Measurements from ENCODE around the gene TIGD3.

TIGD3 gene

DNA sequence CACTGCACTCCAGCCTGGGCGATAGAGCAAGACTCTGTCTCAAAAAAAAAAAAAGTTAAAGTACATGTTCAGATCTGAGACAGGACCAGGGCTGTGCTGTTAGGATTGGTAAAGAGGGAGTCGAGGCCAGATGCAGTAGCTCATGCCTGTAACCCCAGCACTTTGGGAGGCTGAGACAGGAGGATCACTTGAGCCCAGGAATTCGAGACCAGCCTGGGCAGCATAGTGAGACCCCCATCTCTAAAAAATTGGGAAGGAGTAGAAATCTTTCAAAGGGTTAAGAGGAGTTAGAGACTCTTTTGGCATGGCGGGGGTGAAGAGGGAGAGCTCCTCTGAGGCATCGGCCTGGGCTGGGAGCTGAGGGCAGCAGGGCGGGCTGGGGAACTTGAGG lies 16.1 kb downstream of the TIGD3 start:
- no peaks in the 10 kb centered on the region for H3K36me3 ChIP-seq
- H3K4me2 ChIP-seq = peak overlapping the region; percentile 33 to 75 (median 55); a peak in 21 of 22 replicates
- no peak overlapping the region for H3K4me3 ChIP-seq
- peak overlapping the region in 10 of 11 experiments; percentile 13 to 77 (median 37); a peak in 14 of 22 replicates for H3K27ac ChIP-seq
- no peaks in the 10 kb centered on the region for H3K9me3 ChIP-seq (replicated peaks in 1 of 11)
- peaks cover 9 to 41% (median 26%) of the 10 kb centered on the region in 10 experiments for H3K4me1 ChIP-seq
- H3K27me3 ChIP-seq = no peaks in the 10 kb centered on the region
- H3K9ac ChIP-seq = peak overlapping the region in 4 of 11 experiments; percentile 3 to 66 (median 33); a peak in 4 of 22 replicates
- no peak for TF ChIP-seq Cebpa-rat (IDR thresholded peaks at IDR 0.05)
- H4K20me1 ChIP-seq = no peaks in the 10 kb centered on the region

DNA sequence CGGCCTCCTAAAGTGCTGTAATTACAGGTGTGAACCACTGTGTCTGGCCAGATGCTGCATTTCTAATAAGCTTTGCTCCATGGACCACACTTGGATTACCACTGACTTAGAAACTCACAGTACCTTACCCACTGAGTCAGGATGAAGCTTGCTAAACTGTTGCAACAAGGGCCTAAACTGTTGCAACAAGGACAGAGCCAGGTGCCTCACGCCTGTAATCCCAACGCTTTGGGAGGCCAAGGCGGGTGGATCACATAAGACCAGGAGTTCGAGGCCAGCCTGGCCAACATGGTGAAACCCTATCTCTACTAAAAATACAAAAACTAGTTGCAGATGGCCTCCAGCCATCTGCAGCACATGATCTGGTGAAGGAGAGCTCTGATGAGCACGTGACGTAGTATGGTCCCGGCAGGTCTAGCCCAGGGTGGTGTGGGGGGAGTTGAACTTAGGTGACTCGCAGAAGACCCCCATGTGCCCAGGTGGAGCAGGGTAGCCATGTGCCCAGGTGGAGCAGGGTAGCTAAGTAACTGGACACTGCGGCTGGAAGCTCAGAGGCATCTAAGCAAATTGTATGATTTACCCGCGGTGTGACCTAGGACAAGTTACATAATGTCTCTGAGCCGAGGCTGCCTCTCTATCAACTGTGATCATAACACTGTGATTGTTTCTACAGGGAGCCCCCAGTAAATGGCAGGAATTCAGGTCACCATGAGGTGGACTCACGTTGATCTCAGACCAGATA lies 19.5 kb downstream of the TIGD3 start:
- peaks cover 34 to 60% (median 49%) of the 10 kb centered on the region in 10 experiments for H3K4me1 ChIP-seq
- no peak overlapping the region for H3K27ac ChIP-seq
- no peak overlapping the region for H3K9ac ChIP-seq
- H3K4me2 ChIP-seq = no peak overlapping the region
- H3K27me3 ChIP-seq = no peaks in the 10 kb centered on the region
- no peak for TF ChIP-seq Cebpa-rat (IDR thresholded peaks at IDR 0.05)
- H3K4me3 ChIP-seq = no peak overlapping the region
- no peaks in the 10 kb centered on the region for H4K20me1 ChIP-seq
- H3K36me3 ChIP-seq = no peaks in the 10 kb centered on the region
- no peaks in the 10 kb centered on the region for H3K9me3 ChIP-seq (replicated peaks in 1 of 11)

DNA sequence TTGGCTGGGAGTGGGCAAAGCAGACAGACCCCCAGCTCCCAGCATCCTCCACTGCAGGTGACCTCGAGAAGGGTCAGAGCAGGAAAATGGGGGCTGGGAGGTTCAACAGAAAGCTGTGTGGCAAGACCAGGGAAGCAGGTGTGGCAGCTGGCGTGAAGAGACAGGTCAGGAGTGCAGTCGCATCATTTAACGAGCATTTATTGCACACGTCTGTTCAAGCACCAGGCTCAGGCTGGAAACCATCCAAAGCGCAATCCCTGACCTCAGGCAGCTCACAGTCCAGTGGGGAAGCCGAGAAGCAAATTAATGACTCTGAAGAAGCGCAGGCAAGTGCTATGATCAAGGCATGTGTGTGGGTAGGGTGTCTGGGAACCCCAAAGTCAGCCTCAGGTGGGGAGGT lies 20.5 kb downstream of the TIGD3 start:
- H3K27ac ChIP-seq = 0 out of 22 replicates have a peak overlapping the region, but pooled peaks of 2 of the 11 experiments have one; percentile 9 to 13
- H3K36me3 ChIP-seq = no peaks in the 10 kb centered on the region
- peaks cover 40 to 68% (median 56%) of the 10 kb centered on the region in 10 experiments for H3K4me1 ChIP-seq
- H3K9me3 ChIP-seq (replicated peaks in 1 of 11) = no peaks in the 10 kb centered on the region
- no peak overlapping the region for H3K4me3 ChIP-seq
- H3K27me3 ChIP-seq = no peaks in the 10 kb centered on the region
- no peak overlapping the region for H3K4me2 ChIP-seq
- H3K9ac ChIP-seq = no peak overlapping the region
- no peaks in the 10 kb centered on the region for H4K20me1 ChIP-seq
- no peak for TF ChIP-seq Cebpa-rat (IDR thresholded peaks at IDR 0.05)

DNA sequence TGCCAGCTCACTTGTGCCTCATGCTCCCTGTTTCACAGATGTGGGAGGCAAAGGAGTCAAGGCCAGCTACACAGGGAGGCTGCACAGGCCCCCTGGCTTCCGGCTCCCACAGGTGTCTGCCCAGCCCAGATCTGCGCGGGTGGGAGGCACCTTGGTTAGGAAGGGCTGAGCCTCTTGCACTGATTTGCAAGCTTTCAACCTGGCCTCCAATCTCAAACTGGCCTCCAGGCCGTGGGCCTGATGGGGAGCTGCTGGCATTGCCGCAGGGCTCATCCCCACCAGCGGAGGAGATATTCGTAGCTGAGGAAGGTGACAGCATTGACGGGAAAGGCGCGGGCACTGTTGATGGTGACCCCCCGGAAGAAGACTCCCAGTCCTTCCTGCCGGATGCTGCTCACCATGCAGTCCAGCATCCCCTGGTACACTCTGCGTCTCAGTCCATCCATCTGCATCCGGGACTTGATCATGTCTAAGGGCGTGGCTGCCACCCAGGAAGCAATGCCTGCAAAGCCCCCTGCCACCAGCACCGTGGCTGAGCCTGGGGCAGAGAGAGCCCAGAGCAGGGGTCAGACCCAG lies 21.7 kb downstream of the TIGD3 start:
- Histone ChIP-seq H3K4me3 (no peak overlapping the region), H3K27ac (peak overlapping the region in 4 of 11 experiments; percentile 73 to 91 (median 78); a peak in 6 of 22 replicates), H3K9ac (peak overlapping the region in 3 of 11 experiments; percentile 24 to 81 (median 72); a peak in 2 of 22 replicates), H3K4me1 (peaks cover 44 to 68% (median 56%) of the 10 kb centered on the region in 10 experiments), H3K9me3 (replicated peaks in 1 of 11) (no peaks in the 10 kb centered on the region), H3K27me3 (no peaks in the 10 kb centered on the region), H4K20me1 (no peaks in the 10 kb centered on the region), H3K36me3 (no peaks in the 10 kb centered on the region), H3K4me2 (no peak overlapping the region)
- TF ChIP-seq Cebpa-rat (IDR thresholded peaks at IDR 0.05) = no peak

DNA sequence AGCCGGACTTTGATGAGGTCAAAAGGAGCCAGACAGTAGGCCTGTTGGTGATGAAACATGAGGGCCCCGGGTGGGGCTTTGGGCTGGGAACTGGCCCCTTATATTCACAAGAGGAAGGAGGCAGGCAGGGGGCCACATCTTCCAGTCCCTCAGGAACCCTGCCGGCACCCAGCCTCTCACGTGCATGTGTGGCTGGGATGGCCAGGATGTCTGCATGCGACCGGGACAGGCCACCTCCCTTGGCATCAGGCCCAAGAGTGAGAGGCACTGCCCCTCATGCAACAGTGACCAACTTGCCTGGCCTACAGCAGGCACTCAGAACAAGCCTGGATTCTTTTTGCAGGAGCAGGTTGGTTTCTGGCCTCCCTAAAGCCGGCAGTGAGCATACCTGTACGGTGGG lies 22.5 kb downstream of the TIGD3 start:
- Histone ChIP-seq H3K9ac (peak overlapping the region in 10 of 11 experiments; percentile 59 to 81 (median 70); a peak in 11 of 22 replicates), H3K9me3 (replicated peaks in 1 of 11) (no peaks in the 10 kb centered on the region), H3K4me3 (no peak overlapping the region), H3K36me3 (no peaks in the 10 kb centered on the region), H3K4me2 (peak overlapping the region; percentile 72 to 94 (median 79); a peak in 19 of 22 replicates), H3K27me3 (no peaks in the 10 kb centered on the region), H4K20me1 (no peaks in the 10 kb centered on the region), H3K4me1 (peaks cover 51 to 68% (median 60%) of the 10 kb centered on the region in 10 experiments), H3K27ac (peak overlapping the region in 8 of 11 experiments; percentile 71 to 97 (median 81); a peak in 14 of 22 replicates)
- no peak for TF ChIP-seq Cebpa-rat (IDR thresholded peaks at IDR 0.05)

DNA sequence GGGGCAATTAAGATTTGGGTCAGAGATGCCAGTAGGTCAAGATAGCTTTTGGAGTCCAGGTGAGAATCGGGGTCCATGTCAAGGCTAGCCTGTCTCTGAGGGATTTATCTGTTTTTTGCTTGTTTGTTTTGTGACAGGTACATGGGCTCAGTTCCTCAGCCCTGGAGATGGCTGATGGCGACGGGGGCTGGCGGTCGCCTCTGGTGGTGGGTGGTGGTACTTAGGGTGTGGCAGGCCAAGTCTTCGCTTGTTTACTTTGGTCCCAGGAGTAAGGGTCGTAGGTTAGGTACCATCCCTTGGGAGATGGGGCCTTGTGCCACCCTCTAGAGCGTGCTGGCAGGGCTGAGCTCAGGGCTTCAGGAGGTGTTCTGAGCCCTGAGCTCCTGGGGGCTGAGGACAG lies 23.2 kb downstream of the TIGD3 start:
- Histone ChIP-seq H3K4me2 (peak overlapping the region; percentile 72 to 94 (median 79)), H3K27me3 (no peaks in the 10 kb centered on the region), H3K9ac (peak overlapping the region; percentile 59 to 81 (median 71)), H4K20me1 (no peaks in the 10 kb centered on the region), H3K4me3 (peak overlapping the region in 1 of 10 experiments; percentile 28; a peak in 2 of 20 replicates), H3K4me1 (peaks cover 53 to 66% (median 60%) of the 10 kb centered on the region in 10 experiments), H3K9me3 (replicated peaks in 1 of 11) (no peaks in the 10 kb centered on the region), H3K27ac (peak overlapping the region; percentile 45 to 97 (median 79)), H3K36me3 (no peaks in the 10 kb centered on the region)
- no peak for TF ChIP-seq Cebpa-rat (IDR thresholded peaks at IDR 0.05)

DNA sequence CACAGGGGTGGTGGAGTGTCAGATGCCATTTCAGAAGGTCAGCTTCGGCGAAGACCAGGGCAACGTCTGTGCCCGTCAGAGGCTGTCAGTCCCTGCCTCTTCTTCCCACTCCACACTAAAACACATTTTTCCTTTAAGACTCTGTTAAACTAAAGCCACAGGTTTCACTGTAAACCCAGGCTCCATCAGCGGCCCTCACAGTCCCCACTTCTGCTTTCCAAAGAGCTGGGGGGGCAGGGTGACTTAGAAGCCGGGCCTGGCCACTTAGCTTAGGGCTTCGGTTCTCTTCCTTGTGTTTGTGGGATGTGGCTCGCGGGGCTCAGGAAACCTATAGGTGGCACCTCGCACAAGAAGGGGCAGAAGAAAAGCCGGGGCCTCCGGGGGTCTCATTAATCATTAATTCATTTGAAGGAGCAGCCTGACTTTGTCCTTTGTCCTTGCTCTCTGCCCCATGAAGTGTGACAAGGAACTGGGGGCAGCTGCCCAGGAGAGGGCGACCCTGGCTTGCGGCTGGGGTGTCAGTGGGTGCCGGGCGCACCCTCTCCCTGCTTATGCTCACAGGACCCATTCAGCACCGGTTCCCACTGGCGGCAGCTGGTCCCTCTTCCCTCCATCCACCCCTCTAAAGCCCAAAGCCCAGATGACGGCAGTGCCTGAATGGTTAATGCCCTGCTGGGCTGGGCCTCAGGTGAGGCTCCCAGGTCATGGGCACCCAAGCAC lies 23.8 kb downstream of the TIGD3 start:
- H3K27me3 ChIP-seq = no peaks in the 10 kb centered on the region
- H3K4me2 ChIP-seq = peak overlapping the region; percentile 72 to 94 (median 79)
- H3K9ac ChIP-seq = peak overlapping the region; percentile 59 to 81 (median 71)
- TF ChIP-seq Cebpa-rat (IDR thresholded peaks at IDR 0.05) = no peak
- no peaks in the 10 kb centered on the region for H4K20me1 ChIP-seq
- H3K36me3 ChIP-seq = no peaks in the 10 kb centered on the region
- peak overlapping the region; percentile 45 to 97 (median 79) for H3K27ac ChIP-seq
- no peaks in the 10 kb centered on the region for H3K9me3 ChIP-seq (replicated peaks in 1 of 11)
- peaks cover 59 to 71% (median 65%) of the 10 kb centered on the region in 10 experiments for H3K4me1 ChIP-seq
- peak overlapping the region in 1 of 10 experiments; percentile 28; a peak in 2 of 20 replicates for H3K4me3 ChIP-seq

DNA sequence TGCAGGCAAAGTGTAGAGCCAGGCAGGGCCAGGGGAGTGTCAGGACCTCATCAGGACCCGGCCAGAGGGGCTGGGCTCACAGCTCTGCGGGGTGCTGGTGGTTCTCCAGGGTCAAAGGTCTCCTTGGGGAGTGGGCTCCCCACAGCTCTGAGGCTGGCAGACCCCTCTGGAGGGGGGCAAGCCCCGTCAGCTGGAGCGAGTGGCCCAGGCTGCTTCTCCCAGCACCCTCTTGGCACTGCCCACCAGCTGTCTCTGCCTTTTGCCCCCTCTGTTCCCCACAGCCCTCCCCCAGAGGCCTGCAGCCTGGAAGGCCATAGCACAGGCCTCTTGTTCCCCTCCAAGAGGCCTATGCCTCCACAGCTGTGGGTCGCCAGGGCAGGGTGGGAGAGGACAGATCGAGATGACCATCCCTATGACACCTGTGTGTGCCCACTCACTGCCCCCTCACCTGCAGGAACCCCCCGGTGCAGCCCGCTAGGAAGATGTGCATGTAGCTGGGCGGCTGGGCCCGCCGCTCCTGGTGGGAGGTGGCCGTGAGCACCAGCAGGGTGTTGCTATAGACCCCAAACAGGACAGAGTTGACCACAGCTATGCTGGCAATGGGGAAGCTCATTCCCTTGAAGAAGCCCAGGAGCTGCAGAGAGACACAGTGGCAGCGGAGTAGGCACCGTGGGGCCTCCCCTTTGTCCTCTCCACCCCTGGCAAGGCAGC lies 24.5 kb downstream of the TIGD3 start:
- no peaks in the 10 kb centered on the region for H3K27me3 ChIP-seq
- H3K4me1 ChIP-seq = peaks cover 67 to 78% (median 73%) of the 10 kb centered on the region in 10 experiments
- no peaks in the 10 kb centered on the region for H4K20me1 ChIP-seq
- H3K27ac ChIP-seq = peak overlapping the region; percentile 45 to 97 (median 88); a peak in 18 of 22 replicates
- H3K4me2 ChIP-seq = peak overlapping the region; percentile 72 to 98 (median 85); a peak in 21 of 22 replicates
- no peaks in the 10 kb centered on the region for H3K9me3 ChIP-seq (replicated peaks in 1 of 11)
- no peaks in the 10 kb centered on the region for H3K36me3 ChIP-seq
- TF ChIP-seq Cebpa-rat (IDR thresholded peaks at IDR 0.05) = no peak
- H3K4me3 ChIP-seq = no peak overlapping the region
- H3K9ac ChIP-seq = peak overlapping the region; percentile 59 to 86 (median 78); a peak in 20 of 22 replicates

Data from BLaER1 treated with 17β-estradiol and CSF1 and Interleukin-3, amounts not matched to agents 10 nM and 100 nM (cell line).